K562 (cell line): ENCODE data around the gene FHIT. TPM values are rescaled to one million over a fixed set of nuclear protein-coding genes. Genes with fewer than 3 reads are reported as not detected.

Experiments used
- ATAC-seq: fragments of 200-7000 bp; cut with Tn5 transposase; 3 replicates; pipeline ENCODE4 v1.9.1; 2020; ENCODE audit warnings: moderate library complexity
- BruUV-seq: library from RNA; stranded (reverse); fragments of 400-500 nt; replicated peaks from 2 replicates; lab custom pipeline; 2021; lab: Mats Ljungman, UMichigan
- CTCF ChIA-PET: fragments of 300-600 bp; formaldehyde crosslinking; extraction: SDS; loops from one replicate; lab custom pipeline; 2021; ENCODE audit warnings: low intra/inter-chr PET ratio; lab: Yijun Ruan, JAX
- POLR2A ChIA-PET: fragments of 300-600, 350-650 bp; sonication (Branson Sonifier 250); formaldehyde crosslinking; extraction: SDS; loops from one replicate; lab custom pipeline; 2021; ENCODE audit warnings: antibody characterized with exemption, inconsistent platforms; lab: Yijun Ruan, JAX
- DNase-seq, 4 experiments: peaks; one replicate each; pipeline versions ENCODE4 v3.0.0 to v3.0.0-alpha.2; 2011 to 2018; ENCODE audit warnings: low spot score in 3 of 4, mixed read lengths in 3 of 4; ENCODE audit errors: extremely low read depth in 1 of 4
- FAIRE-seq: peaks from 2 replicates; lab custom pipeline; 2011; peaks lifted over from hg19 to GRCh38; lab: Jason Lieb, UNC
- H2AFZ ChIP-seq: 2 replicates; pipeline ENCODE4 v1.6.0; 2011; ENCODE audit warnings: low read depth, low read length, control low read depth, inconsistent platforms
- H3K27ac ChIP-seq: fragments of 200-600 bp; 3 replicates; pipeline ENCODE4 v1.8.0; 2011; ENCODE audit warnings: low read depth, mild to moderate bottlenecking, control low read depth, inconsistent platforms, low read length, moderate library complexity, mixed read lengths; ENCODE audit errors: extremely low read depth
- H3K27me3 ChIP-seq, 2 experiments: fragments of 300-600 bp in 1 of 2; 2 replicates in 1 of 2; 3 replicates in 1 of 2; pipeline versions ENCODE4 v1.6.0 to v1.8.0; 2011; ENCODE audit warnings: inconsistent platforms in 2 of 2, low read length in 2 of 2, mild to moderate bottlenecking in 1 of 2, mixed read lengths in 1 of 2, moderate library complexity in 1 of 2; ENCODE audit not compliant: control insufficient read depth in 2 of 2, insufficient read depth in 2 of 2
- H3K36me3 ChIP-seq: fragments of 300-600 bp; 3 replicates; pipeline ENCODE4 v1.8.0; 2011; ENCODE audit warnings: mild to moderate bottlenecking, low read length, inconsistent platforms; ENCODE audit not compliant: control insufficient read depth, insufficient read depth
- H3K4me1 ChIP-seq, 2 experiments: fragments of 200-600 bp in 1 of 2; replicated peaks in 1 of 2; 2 replicates in 1 of 2; 3 replicates in 1 of 2; pipeline versions ENCODE4 v1.5.1 to v1.8.0; 2011; ENCODE audit warnings: inconsistent platforms in 2 of 2, low read length in 2 of 2, mild to moderate bottlenecking in 1 of 2, mixed read lengths in 1 of 2, moderate library complexity in 1 of 2; ENCODE audit not compliant: control insufficient read depth in 2 of 2, insufficient read depth in 2 of 2
- H3K4me2 ChIP-seq: 2 replicates; pipeline ENCODE4 v1.6.1; 2011; ENCODE audit warnings: low read length, control low read depth, inconsistent platforms, mixed read lengths; ENCODE audit not compliant: insufficient read depth
- H3K4me3 ChIP-seq: fragments of 200-600 bp; sonication (generic), shearing (Covaris generic); 2 replicates; pipeline ENCODE4 v1.5.1; 2016; ENCODE audit warnings: control low read depth, inconsistent platforms
- H3K79me2 ChIP-seq: fragments of 200-600 bp; 3 replicates; pipeline ENCODE4 v1.8.0; 2011; ENCODE audit warnings: low read length, inconsistent platforms; ENCODE audit not compliant: control insufficient read depth, insufficient read depth
- H3K9ac ChIP-seq, 2 experiments: 2 replicates each; pipeline versions ENCODE4 v1.6.0 to v1.6.1; 2011; ENCODE audit warnings: low read depth in 2 of 2, low read length in 2 of 2, control low read depth in 1 of 2, inconsistent platforms in 1 of 2, mild to moderate bottlenecking in 1 of 2, mixed read lengths in 1 of 2; ENCODE audit not compliant: insufficient read depth in 1 of 2
- H3K9me1 ChIP-seq: one replicate; pipeline ENCODE4 v1.6.0; 2011; ENCODE audit warnings: inconsistent platforms, mild to moderate bottlenecking, low read length, moderate library complexity; ENCODE audit not compliant: control insufficient read depth, insufficient read depth
- H3K9me3 ChIP-seq: replicated peaks from 2 replicates; pipeline ENCODE4 v1.5.1; 2011; ENCODE audit warnings: low read depth, low read length, inconsistent platforms; ENCODE audit not compliant: control insufficient read depth, insufficient read depth
- H4K20me1 ChIP-seq: replicated peaks from 2 replicates; pipeline ENCODE4 v1.6.1; 2011; ENCODE audit warnings: low read length, inconsistent platforms, mixed read lengths; ENCODE audit not compliant: control insufficient read depth, insufficient read depth
- BCL6 ChIP-seq: fragments of 250-450 bp; sonication (Bioruptor Pico); IDR thresholded peaks from 2 replicates; pipeline ENCODE4 v1.4.0; 2020
- BHLHE40 ChIP-seq: IDR thresholded peaks from 2 replicates; pipeline ENCODE4 v1.6.1; 2011; ENCODE audit warnings: low read length, improper control_type of control experiment
- CBX5 ChIP-seq: IDR thresholded peaks from 2 replicates; pipeline ENCODE4 v1.6.1; 2014; ENCODE audit warnings: low read depth, borderline replicate concordance
- DIDO1 ChIP-seq: fragments of 450-650 bp; IDR thresholded peaks from 2 replicates; pipeline ENCODE4 v1.6.1; 2016; ENCODE audit warnings: low read depth, missing biosample characterization, missing genetic modification characterization
- HDGF ChIP-seq: fragments of 450-650 bp; IDR thresholded peaks from 2 replicates; pipeline ENCODE4 v1.6.1; 2016
- ILK ChIP-seq: fragments of 450-650 bp; IDR thresholded peaks from 2 replicates; pipeline ENCODE4 v1.6.1; 2016; ENCODE audit warnings: missing genetic modification characterization, low read depth, mild to moderate bottlenecking, missing compliant biosample characterization, moderate library complexity, borderline replicate concordance
- MAZ ChIP-seq, 2 experiments: fragments of 450-650 bp in 1 of 2; sonication (generic) in 1 of 2; formaldehyde crosslinking; IDR thresholded peaks in 1 of 2; conservative IDR thresholded peaks in 1 of 2; 2 replicates each; pipeline versions ENCODE4 v1.4.0 to v1.5.0; 2020; ENCODE audit warnings: mild to moderate bottlenecking in 1 of 2, missing genetic modification reagents in 1 of 2
- MYC ChIP-seq, 2 experiments: fragments of 250-450 bp in 1 of 2; sonication (Bioruptor Pico) in 1 of 2; IDR thresholded peaks; 2 replicates each; pipeline versions ENCODE4 v1.5.1 to v1.6.1; 2012 to 2021; ENCODE audit warnings: low read depth in 2 of 2, borderline replicate concordance in 1 of 2, improper control_type of control experiment in 1 of 2, low read length in 1 of 2, mild to moderate bottlenecking in 1 of 2, moderate library complexity in 1 of 2
- MYNN ChIP-seq, 2 experiments: sonication (generic); formaldehyde crosslinking in 1 of 2; IDR thresholded peaks; 2 replicates each; pipeline versions ENCODE4 v1.5.0 to v1.6.1; 2016 to 2020; ENCODE audit warnings: antibody characterized with exemption in 1 of 2, missing genetic modification reagents in 1 of 2
- SMARCA5 ChIP-seq: fragments of 450-650 bp; IDR thresholded peaks from 2 replicates; pipeline ENCODE4 v1.6.1; 2016
- THRAP3 ChIP-seq: fragments of 450-650 bp; IDR thresholded peaks from 2 replicates; pipeline ENCODE4 v1.6.1; 2016; ENCODE audit warnings: mild to moderate bottlenecking, inconsistent platforms, borderline replicate concordance
- WHSC1 ChIP-seq: IDR thresholded peaks from one replicate; pipeline ENCODE4 v1.6.1; 2012; ENCODE audit warnings: low read length, control low read depth, inconsistent platforms
- WGBS: fragments of 100-300 bp; shearing (Covaris generic); methylation state at CpG from one replicate; pipeline ENCODE4 v1.1.6; 2016; ENCODE audit warnings: low coverage, mixed read lengths; ENCODE audit not compliant: insufficient coverage; ENCODE audit errors: missing lambda C conversion rate; 5-methylcytosine and 5-hydroxymethylcytosine counted together
- in situ Hi-C: fragments of 300-500 bp; cut with MboI; formaldehyde crosslinking; loops from 4 replicates; pipeline ENCODE4 v1.15.0; 2018; ENCODE audit warnings: inconsistent platforms, mixed read lengths
- intact Hi-C: fragments of 100-400 bp; cut with micrococcal nuclease; formaldehyde crosslinking; loops from 2 replicates; pipeline ENCODE4 v1.14.2; 2022
- polyA plus RNA-seq, 8 experiments: library from polyadenylated mRNA; depleted of rRNA in 4 of 8; stranded (reverse) in 5 of 8; unstranded in 3 of 8; fragments of >200 nt; fragmentation: Nextera tagmentation in 2 of 8; fragmentation: Illumina TruSeq in 1 of 8; extraction: Ambion mirVana in 2 of 8; extraction: Trizol in 1 of 8; gene quantifications; 2 replicates each; pipeline versions ENCODE4 v1.2.1 to v1.2.3, GENCODE V29; 2011 to 2014; ENCODE audit warnings: inconsistent platforms in 1 of 8, missing spikeins in 1 of 8
- total RNA-seq, 7 experiments: library from RNA; depleted of rRNA in 6 of 7; stranded (reverse); fragments of >200 nt in 6 of 7; fragmentation: Illumina TruSeq in 2 of 7; extraction: Trizol in 2 of 7; gene quantifications; 2 replicates each; pipeline versions ENCODE4 v1.2.1 to v1.2.3, GENCODE V29; 2011 to 2021; ENCODE audit warnings: low replicate concordance in 1 of 7
- TF ChIP-seq, protein P1 (sequence below), 3 experiments: fragments of 200-800 bp in 1 of 3; fragments of 250-450 bp in 1 of 3; fragments of 450-650 bp in 1 of 3; sonication (Bioruptor Pico) in 1 of 3; sonication (Bioruptor generic) in 1 of 3; formaldehyde crosslinking in 1 of 3; IDR thresholded peaks; 2 replicates each; pipeline versions ENCODE4 v1.6.1 to v1.8.0; 2016 to 2022; ENCODE audit warnings: mild to moderate bottlenecking in 2 of 3, missing genetic modification characterization in 2 of 3, missing compliant biosample characterization in 1 of 3, moderate library complexity in 1 of 3
- TF ChIP-seq, protein P2 (sequence below): sonication (generic); formaldehyde crosslinking; IDR thresholded peaks from 2 replicates; pipeline ENCODE4 v1.8.0; 2023; ENCODE audit warnings: mild to moderate bottlenecking, missing genetic modification reagents
- TF ChIP-seq, protein P3 (sequence below): IDR thresholded peaks from 2 replicates; pipeline ENCODE4 v1.6.1; 2011; ENCODE audit warnings: borderline replicate concordance, low read depth, mild to moderate bottlenecking, moderate library complexity, low read length; ENCODE audit not compliant: insufficient read depth, poor library complexity, severe bottlenecking

Gene FHIT
- total and polyA plus RNA-seq, 9 of the 15 experiments (the other 6 are each of a cell fraction or from before 2014, with no cell fraction given): 1.7 to 9.1 (median 4.3) TPM

DNA sequence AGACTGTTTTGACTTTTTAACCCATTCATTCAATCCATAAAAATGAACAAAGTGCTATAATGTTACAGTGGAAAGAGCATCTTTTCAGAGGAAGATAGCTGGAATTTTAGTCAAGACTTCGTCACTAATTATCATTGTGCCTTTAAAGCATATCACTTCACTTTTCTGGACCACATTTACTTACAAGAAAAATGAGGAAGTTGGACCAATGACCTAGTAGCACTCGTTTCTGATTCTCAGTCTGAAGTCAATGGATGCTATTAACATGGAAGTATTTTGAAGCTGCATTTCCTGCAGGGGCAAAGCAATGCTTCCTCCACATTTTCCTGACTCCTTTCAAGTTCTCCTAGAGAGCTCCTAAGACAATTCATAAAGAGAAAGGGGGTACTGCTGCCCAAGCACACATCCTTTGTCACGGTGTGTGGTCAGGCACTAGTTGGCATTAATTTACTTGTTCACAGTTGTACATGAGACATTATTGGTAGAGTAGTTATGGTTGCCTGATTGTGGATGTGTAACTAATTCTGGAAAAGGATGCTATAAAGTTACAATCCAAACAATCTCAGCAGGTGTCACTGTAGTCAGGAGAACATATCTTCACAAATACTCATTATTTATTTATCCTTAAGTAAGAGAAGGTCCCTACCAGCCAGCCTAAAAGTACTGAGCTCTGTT is 1049.1 kb downstream of the FHIT start:
- Histone ChIP-seq H3K4me2 (no peak overlapping the region), H3K4me1 (no peaks in the 10 kb centered on the region), H3K36me3 (no peaks in the 10 kb centered on the region), H3K9me1 (no peaks in the 10 kb centered on the region), H3K79me2 (no peaks in the 10 kb centered on the region), H3K27ac (no peak overlapping the region), H4K20me1 (no peaks in the 10 kb centered on the region), H3K27me3 (no peaks in the 10 kb centered on the region), H3K9me3 (no peaks in the 10 kb centered on the region; the same call in 1 of the 2 replicates), H3K4me3 (no peak overlapping the region), H3K9ac (no peak overlapping the region), H2AFZ (no peak overlapping the region)
- WGBS: 51% methylated on average over 3 of the region's 3 CpGs
- ChIA-PET CTCF (no interaction called here), POLR2A (no interaction called here)
- BruUV-seq: no TSS peak
- FAIRE-seq: no peak
- no peak for DNase-seq
- no peak for ATAC-seq
- intact Hi-C loops (no loop called here), in situ Hi-C loops (no loop called here)
- TF ChIP-seq DIDO1 (tag) (no peak), WHSC1 (no peak), CBX5 (no peak), MAZ (CRISPR knock-in tag; conservative IDR thresholded peaks at IDR 0.05 in 1 of 2, IDR thresholded peaks at IDR 0.05 in 1 of 2) (no peak), SMARCA5 (no peak), MYNN (IDR thresholded peaks at IDR 0.05) (no peak), MYNN (CRISPR knock-in tag; IDR thresholded peaks at IDR 0.05) (no peak), ILK (tag) (no peak), BHLHE40 (no peak), BCL6 (CRISPR knock-in tag) (no peak), MYC (IDR thresholded peaks at IDR 0.05; ENCODE audit: low read depth, low read length) (no peak), MYC (CRISPR knock-in tag; IDR thresholded peaks at IDR 0.05; ENCODE audit: borderline replicate concordance, low read depth) (no peak), THRAP3 (no peak), HDGF (no peak)
- TF ChIP-seq, protein P1, sequence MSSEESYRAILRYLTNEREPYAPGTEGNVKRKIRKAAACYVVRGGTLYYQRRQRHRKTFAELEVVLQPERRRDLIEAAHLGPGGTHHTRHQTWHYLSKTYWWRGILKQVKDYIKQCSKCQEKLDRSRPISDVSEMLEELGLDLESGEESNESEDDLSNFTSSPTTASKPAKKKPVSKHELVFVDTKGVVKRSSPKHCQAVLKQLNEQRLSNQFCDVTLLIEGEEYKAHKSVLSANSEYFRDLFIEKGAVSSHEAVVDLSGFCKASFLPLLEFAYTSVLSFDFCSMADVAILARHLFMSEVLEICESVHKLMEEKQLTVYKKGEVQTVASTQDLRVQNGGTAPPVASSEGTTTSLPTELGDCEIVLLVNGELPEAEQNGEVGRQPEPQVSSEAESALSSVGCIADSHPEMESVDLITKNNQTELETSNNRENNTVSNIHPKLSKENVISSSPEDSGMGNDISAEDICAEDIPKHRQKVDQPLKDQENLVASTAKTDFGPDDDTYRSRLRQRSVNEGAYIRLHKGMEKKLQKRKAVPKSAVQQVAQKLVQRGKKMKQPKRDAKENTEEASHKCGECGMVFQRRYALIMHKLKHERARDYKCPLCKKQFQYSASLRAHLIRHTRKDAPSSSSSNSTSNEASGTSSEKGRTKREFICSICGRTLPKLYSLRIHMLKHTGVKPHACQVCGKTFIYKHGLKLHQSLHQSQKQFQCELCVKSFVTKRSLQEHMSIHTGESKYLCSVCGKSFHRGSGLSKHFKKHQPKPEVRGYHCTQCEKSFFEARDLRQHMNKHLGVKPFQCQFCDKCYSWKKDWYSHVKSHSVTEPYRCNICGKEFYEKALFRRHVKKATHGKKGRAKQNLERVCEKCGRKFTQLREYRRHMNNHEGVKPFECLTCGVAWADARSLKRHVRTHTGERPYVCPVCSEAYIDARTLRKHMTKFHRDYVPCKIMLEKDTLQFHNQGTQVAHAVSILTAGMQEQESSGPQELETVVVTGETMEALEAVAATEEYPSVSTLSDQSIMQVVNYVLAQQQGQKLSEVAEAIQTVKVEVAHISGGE (CRISPR knock-in tag; IDR thresholded peaks at IDR 0.05): no peak
- TF ChIP-seq, protein P2, sequence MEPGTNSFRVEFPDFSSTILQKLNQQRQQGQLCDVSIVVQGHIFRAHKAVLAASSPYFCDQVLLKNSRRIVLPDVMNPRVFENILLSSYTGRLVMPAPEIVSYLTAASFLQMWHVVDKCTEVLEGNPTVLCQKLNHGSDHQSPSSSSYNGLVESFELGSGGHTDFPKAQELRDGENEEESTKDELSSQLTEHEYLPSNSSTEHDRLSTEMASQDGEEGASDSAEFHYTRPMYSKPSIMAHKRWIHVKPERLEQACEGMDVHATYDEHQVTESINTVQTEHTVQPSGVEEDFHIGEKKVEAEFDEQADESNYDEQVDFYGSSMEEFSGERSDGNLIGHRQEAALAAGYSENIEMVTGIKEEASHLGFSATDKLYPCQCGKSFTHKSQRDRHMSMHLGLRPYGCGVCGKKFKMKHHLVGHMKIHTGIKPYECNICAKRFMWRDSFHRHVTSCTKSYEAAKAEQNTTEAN (CRISPR knock-in tag): no peak
- TF ChIP-seq, protein P3, sequence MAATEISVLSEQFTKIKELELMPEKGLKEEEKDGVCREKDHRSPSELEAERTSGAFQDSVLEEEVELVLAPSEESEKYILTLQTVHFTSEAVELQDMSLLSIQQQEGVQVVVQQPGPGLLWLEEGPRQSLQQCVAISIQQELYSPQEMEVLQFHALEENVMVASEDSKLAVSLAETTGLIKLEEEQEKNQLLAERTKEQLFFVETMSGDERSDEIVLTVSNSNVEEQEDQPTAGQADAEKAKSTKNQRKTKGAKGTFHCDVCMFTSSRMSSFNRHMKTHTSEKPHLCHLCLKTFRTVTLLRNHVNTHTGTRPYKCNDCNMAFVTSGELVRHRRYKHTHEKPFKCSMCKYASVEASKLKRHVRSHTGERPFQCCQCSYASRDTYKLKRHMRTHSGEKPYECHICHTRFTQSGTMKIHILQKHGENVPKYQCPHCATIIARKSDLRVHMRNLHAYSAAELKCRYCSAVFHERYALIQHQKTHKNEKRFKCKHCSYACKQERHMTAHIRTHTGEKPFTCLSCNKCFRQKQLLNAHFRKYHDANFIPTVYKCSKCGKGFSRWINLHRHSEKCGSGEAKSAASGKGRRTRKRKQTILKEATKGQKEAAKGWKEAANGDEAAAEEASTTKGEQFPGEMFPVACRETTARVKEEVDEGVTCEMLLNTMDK: no peak
